GM19467 (cell line): Measurements from ENCODE around the gene SCPEP1.

Source experiments
- ATAC-seq: cut with Tn5 transposase; IDR thresholded peaks from one replicate; pipeline ENCODE4 v1.9.1; 2021; ENCODE audit warnings: mild to moderate bottlenecking, moderate library complexity; ENCODE audit not compliant: unreplicated experiment

Gene SCPEP1

DNA sequence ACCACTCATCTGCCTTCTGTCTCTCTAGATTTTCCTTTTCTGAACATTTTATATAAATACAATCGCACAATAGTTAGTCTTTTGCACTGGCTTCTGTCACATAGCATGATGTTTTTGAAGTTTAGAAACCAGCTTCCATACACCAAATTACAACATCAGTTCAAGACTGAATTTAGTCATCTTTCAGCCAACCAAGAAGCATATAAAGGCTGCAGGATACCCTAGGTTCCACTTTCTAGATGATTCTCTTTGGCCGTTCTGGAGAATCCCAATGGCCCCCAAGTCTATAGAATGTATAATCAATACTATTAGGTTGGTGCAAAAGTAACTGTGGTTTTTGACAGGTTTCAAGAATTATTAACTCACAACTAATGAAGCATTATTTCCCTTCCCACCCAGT lies 19.4 kb downstream of the SCPEP1 start:
- no peak for ATAC-seq

GRCh38 chr17:57001541-57001940 lies 23.6 kb downstream of the SCPEP1 start:
- ATAC-seq = no peak

DNA sequence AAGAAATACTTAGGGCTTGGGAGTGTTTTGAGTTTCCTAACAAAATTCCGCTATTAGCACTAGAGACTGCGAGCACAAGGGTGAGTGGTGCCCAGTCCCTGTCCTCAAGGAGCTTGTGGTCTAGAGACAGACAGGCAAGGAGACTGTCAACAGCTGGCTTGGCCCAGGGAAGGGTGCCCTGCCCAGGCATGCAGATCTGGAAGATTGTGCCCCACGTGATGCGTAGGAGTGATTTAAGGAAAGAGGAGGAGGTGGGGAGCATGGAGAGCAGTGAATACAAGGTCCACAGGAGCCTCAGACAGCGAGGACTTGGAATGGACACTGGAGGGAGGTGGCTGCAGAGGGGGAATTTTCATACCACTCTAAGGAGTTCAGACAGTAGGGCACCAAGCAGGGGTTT lies 25.0 kb downstream of the SCPEP1 start:
- no peak for ATAC-seq

- ATAC-seq = peak; percentile 67
Observed at GRCh38 chr17:57004944-57005579, 27.1 kb downstream of the SCPEP1 start.

DNA sequence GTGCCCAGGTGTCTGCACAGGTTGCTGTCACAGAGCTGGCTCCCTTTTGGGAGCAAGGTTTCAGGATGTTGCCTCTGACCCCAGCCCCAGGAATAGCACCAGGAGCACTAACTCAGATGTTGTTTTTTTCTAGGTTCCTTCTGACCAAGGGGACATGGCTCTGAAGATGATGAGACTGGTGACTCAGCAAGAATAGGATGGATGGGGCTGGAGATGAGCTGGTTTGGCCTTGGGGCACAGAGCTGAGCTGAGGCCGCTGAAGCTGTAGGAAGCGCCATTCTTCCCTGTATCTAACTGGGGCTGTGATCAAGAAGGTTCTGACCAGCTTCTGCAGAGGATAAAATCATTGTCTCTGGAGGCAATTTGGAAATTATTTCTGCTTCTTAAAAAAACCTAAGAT lies 28.1 kb downstream of the SCPEP1 start:
- no peak for ATAC-seq

DNA sequence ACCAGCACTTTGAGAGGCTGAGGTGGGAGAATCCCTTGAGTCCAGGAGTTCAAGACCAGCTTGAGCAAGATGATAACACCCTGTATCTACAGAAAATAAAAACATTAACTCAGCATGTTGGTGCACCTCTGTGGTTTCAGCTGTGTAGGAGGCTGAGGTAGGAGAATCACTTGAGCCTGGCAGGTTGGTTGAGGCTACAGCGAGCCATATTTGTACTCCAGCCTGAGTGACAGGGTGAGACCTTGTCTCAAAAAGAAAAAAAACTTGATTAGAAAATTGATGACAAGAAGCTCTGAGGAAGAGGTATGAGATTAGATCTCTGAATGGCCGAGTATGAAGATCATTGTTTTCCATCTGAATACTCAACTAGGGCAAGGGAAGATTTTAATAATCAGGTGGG lies 31.0 kb downstream of the SCPEP1 start:
- no peak for ATAC-seq

DNA sequence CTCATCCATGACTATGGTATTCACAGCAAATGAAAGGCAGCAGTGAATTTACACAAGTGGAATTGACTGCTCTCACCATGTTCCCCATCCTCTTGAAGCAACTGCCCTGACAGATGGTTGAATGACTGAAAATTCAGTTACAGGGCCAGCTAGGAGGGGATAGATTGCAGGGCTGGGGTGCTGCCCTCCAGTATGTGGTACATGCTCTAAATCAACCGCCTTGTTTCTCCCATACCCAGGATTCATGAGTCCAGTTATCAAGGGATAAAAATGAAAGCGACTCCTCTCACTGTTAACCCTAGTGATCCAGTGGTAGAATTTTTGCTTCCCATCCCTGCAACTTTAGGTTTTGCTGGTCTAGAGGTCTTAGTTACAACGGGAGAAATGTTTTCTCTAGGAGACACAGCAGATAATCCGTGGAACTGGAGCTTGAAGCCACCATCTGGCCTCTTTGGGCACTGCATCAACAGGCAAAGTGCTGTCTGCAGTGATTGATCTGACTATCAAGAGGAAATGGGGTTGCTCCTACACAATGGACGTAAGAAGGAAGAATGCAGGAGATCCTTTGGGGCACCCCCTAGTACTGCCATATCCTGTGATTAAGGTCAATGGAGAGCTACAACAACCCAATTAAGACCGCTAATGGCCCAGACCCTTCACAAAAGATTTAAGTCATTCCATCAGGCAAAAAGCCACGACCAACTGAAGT lies 32.0 kb downstream of the SCPEP1 start:
- ATAC-seq = peak; percentile 65

DNA sequence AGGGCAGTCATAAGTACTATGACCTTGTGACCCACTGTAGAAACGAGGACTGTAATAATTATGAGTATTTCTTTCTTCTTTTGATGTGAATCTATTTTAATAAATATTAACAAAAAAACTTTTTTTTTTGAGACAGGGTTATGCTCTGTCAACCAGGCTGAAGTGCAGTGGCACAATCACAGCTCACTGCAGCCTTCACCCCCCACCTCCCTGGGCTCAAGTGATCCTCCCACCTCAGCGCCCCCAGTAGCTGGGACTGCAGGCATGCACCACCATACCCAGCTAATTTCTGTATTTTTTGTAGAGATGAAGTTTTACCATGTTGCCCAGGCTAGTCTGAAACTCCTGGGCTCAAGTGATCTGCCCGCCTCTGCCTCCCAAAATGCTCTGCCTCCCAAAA lies 32.6 kb downstream of the SCPEP1 start:
- ATAC-seq = no peak

DNA sequence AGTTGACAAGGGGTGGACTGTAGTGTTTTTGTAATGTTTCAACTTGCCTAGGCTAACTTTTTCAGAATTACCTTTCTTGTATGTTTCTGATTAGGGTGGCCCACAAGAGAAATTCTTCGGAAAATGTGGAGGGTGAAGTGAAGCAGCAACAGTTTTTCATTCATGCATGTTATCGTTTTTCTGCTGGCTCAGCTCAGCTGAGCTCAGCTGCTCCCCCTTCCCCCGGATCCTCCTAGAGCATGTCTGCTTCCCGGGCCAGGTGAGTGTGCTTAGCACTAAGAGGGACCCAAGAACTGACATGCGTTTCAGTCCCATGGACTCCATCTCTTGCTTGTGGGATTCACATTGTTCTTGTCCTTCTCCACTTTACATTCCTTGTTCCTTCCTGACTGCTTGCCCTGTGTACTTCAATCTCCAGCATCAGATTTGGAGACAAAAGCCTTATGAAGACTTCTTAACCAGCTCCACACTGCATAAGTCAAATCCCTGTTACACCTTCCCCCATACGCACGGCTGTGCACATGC lies 33.6 kb downstream of the SCPEP1 start:
- ATAC-seq = no peak

DNA sequence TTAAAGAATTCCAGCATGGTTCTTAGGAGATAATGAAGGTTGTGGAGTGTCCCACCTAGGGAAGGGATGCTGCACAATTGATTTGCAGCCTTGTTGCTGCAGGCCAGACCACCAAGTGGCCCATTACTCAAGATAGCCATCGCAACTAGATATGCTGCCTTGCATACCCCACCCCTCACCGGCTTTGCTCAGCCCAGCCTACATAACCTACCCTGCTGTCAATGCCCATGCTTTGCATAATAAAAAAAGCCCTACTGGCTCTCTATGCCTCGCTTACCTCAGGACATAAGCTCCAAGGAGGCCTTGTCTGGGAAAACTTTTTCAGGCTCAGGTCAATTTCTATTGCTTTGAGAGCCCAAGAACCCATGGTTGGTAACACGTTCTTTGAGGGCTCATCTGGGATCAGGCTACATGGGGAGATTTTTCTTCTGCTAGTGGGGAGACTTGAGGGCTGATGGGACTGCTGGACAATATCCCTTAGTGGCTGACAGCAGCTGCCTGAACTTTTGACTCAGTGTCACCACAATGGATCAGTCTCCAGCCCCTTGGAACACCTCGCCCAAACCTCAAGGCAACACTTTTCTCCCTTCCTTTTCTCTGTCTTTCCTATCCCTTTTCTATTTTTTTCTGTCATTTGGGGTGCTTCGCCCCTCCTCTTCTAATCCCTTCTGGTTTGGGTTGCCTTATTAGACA lies 38.3 kb downstream of the SCPEP1 start:
- no peak for ATAC-seq

DNA sequence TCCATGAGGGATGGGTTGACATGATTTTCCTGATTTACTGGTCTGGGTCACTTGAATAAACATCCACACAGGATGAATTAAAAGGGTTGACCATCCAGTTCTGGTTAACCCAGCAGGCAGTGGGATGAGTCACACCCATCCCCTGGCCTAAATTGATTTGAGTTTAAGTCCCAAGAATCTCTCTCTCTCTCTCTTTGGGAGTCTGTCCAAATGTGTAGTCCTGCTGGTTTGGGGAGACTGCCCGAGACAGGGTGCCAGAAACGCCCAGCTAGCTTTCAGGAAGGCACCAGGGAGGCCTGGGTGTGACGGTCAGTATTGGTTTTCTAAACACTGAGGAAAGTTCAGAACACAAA lies 38.8 kb downstream of the SCPEP1 start:
- ATAC-seq = no peak

- no peak for ATAC-seq
Observed at GRCh38 chr17:57017625-57018024, 39.7 kb downstream of the SCPEP1 start.

- ATAC-seq = no peak
Observed at GRCh38 chr17:57020208-57020607, 42.3 kb downstream of the SCPEP1 start.

DNA sequence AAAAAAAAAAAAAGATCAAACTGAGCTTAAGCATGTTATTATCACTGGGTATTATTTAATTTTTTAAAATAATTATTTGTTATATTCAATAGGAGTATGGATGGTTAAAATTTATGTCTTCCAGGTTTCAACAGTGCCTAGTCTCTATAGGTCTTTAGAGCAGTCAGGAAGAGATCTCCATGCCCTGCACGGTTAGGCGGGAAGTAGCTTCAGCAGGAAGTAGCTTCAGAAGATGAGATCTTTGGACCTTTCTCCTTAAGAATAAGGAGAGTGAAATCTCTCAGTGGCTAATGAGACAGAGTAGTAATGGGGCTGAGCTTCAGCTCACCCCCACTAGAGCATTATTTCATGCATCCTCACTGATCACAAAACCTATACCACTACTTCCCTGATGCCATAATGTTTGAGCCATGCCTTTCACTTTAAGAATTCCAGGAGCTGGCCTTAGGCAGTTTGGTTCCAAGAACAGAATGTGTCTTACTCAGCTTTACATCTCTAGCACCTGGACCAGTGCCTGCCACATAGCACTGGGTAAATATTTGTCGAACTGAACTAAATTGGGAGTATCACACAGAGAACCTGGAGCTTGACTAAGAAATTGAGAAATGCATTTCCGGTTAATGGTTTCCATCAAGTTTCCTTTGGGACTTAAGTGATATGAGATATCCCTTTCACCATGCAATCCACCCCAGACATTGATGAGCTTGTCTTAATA lies 43.5 kb downstream of the SCPEP1 start:
- ATAC-seq = no peak

- no peak for ATAC-seq
Observed at GRCh38 chr17:57025876-57026275, 47.9 kb downstream of the SCPEP1 start.

DNA sequence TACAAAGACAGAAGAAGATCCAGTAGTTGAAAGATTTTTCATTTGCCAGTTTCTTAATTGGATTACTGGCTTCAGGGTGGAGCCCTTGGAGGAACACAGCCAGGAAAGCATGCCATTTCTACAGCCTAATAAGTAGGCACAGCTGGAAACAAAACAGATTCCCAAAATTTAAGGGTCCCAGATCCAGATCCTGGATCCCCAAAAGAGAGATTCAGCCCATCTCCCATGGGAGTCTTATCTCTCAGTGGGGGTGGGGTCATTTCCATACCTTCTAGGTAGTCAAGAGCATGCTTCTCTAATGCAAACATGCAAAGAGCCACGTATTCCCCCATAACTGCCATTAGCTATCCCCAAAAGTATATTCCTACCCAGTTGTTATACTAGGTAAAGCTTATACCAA lies 49.9 kb downstream of the SCPEP1 start:
- no peak for ATAC-seq

DNA sequence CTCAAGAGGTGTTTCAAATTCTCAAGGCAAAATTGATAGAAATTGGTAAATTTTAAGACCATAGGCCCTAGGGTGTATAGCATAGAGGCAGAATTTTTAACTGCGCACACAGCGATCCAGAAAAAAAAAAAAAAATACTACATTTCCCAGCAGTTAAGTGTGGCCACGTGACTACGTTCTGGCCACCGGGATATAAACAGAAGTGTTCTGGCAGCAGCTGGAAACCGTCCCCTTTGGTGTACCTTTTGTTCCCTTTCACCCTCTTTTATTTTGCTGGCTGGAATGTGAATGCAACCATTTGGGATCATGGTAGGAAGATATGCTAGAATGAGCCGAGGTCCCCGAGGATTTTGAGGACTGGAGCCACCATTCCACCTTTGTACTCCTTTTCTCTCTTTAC lies 54.4 kb downstream of the SCPEP1 start:
- ATAC-seq = no peak

DNA sequence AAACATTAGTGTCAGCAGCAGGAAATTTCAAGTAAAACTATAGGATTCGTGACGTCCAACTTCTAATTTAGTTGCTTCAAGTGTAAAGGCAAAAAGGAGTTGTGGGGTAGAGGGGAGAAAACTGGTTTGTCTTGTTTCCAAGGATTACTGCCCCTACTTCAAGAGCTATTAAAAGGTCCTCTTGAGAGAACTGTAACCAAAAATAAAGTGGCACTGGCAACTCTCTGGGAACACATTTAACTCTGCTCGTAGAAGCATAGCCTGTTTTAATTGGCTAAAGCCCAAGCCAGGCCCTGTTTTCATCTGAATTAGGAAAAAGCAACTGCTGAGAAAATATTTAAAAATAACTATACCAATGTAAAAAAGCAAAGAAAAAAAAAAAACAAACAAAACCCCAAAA lies 55.4 kb downstream of the SCPEP1 start:
- no peak for ATAC-seq

- no peak for ATAC-seq
Observed at GRCh38 chr17:57034807-57035754, 57.1 kb downstream of the SCPEP1 start.

GRCh38 chr17:57035971-57036481 lies 58.1 kb downstream of the SCPEP1 start:
- ATAC-seq = no peak
